ENCODE measurements around the gene LENG9. TPM values are rescaled to one million over a fixed set of nuclear protein-coding genes. Genes with fewer than 3 reads are reported as not detected.

The LENG9 gene
- total RNA-seq, 1 experiment from 2014 or later, result 5.1 TPM

- Histone ChIP-seq H3K27ac (ENCODE audit: low read length) (no peak overlapping the region), H3K9me3 (ENCODE audit: control insufficient read depth, insufficient read depth, low read depth, low read length) (no peaks in the 10 kb centered on the region), H3K4me3 (ENCODE audit: low read depth in 2 of 2, low read length in 2 of 2) (no peak overlapping the region), H3K36me3 (ENCODE audit: control insufficient read depth, insufficient read depth, low read length) (no peaks in the 10 kb centered on the region), H3K4me1 (ENCODE audit: control insufficient read depth, insufficient read depth, low read length) (peaks cover 16% of the 10 kb centered on the region), H3K27me3 (ENCODE audit: control insufficient read depth, insufficient read depth, low read length) (no peaks in the 10 kb centered on the region)
- BruUV-seq (replicated peaks), result no TSS peak
- TF ChIP-seq REST (IDR thresholded peaks at IDR 0.05; ENCODE audit: insufficient read depth in 1 of 2, low read depth in 2 of 2, low read length in 1 of 2) (no peak), SIN3A (IDR thresholded peaks at IDR 0.05; ENCODE audit: borderline replicate concordance, insufficient read depth, low read depth, low read length) (no peak), POLR2AphosphoS5 (IDR thresholded peaks at IDR 0.05; ENCODE audit: low read depth, low read length) (no peak), TCF7L2 (IDR thresholded peaks at IDR 0.05; ENCODE audit: low read depth, low read length) (no peak), CTCF (IDR thresholded peaks at IDR 0.05) (no peak)
- DNase-seq (ENCODE audit: low read depth, low spot score) (no peak), ATAC-seq (no peak)
- intact Hi-C loops (cut with micrococcal nuclease; ENCODE audit: unreplicated experiment) (no loop called here), in situ Hi-C loops (cut with HindIII; ENCODE audit: low pct_unique_long_range_greater_than_20kb, low sequenced_read_pairs) (no loop called here)
- ChIA-PET CTCF (interaction anchor here (0.7 kb wide), 2 partner anchors 15 to 367 kb away, joined by 3 to 6 read pairs; no protein-coding TSS in a partner anchor), POLR2A (interaction anchor here (0.6 kb wide), 1 partner anchor 315 kb away, joined by 3 read pairs; no protein-coding TSS in a partner anchor)
Observed at GRCh38 chr19:54434112-54434872, 29.3 kb downstream of the LENG9 start.

GRCh38 chr19:54433697-54434096, 29.9 kb downstream of the LENG9 start:
- Histone ChIP-seq H3K4me1 (ENCODE audit: control insufficient read depth, insufficient read depth, low read length) (peaks cover 20% of the 10 kb centered on the region), H3K27me3 (ENCODE audit: control insufficient read depth, insufficient read depth, low read length) (no peaks in the 10 kb centered on the region), H3K27ac (ENCODE audit: low read length) (no peak overlapping the region), H3K4me3 (ENCODE audit: low read depth in 2 of 2, low read length in 2 of 2) (no peak overlapping the region), H3K36me3 (ENCODE audit: control insufficient read depth, insufficient read depth, low read length) (no peaks in the 10 kb centered on the region), H3K9me3 (ENCODE audit: control insufficient read depth, insufficient read depth, low read depth, low read length) (no peaks in the 10 kb centered on the region)
- DNase-seq (ENCODE audit: low read depth, low spot score) (no peak), ATAC-seq (no peak)
- ChIA-PET POLR2A (interaction anchor here (0.6 to 0.7 kb wide), 2 partner anchors 15 to 315 kb away, joined by 3 read pairs; no protein-coding TSS in a partner anchor), CTCF (interaction anchor here (0.7 kb wide), 1 partner anchor 14 kb away, joined by 6 read pairs; no protein-coding TSS in a partner anchor)
- TF ChIP-seq TCF7L2 (IDR thresholded peaks at IDR 0.05; ENCODE audit: low read depth, low read length) (no peak), POLR2AphosphoS5 (IDR thresholded peaks at IDR 0.05; ENCODE audit: low read depth, low read length) (no peak), SIN3A (IDR thresholded peaks at IDR 0.05; ENCODE audit: borderline replicate concordance, insufficient read depth, low read depth, low read length) (no peak), REST (IDR thresholded peaks at IDR 0.05; ENCODE audit: insufficient read depth in 1 of 2, low read depth in 2 of 2, low read length in 1 of 2) (no peak), CTCF (IDR thresholded peaks at IDR 0.05) (no peak)
- intact Hi-C loops (cut with micrococcal nuclease; ENCODE audit: unreplicated experiment) (no loop called here), in situ Hi-C loops (cut with HindIII; ENCODE audit: low pct_unique_long_range_greater_than_20kb, low sequenced_read_pairs) (no loop called here)
- no TSS peak for BruUV-seq (replicated peaks)

Data from Panc1 (cell line).